HepG2 (cell line): ENCODE results near the gene FER1L5. TPM values are rescaled to one million over a fixed set of nuclear protein-coding genes. Genes with fewer than 3 reads are reported as not detected.

Experiments
- BORCS8-MEF2B ChIP-seq: sonication (generic); formaldehyde crosslinking; IDR thresholded peaks from 2 replicates; pipeline ENCODE4 v1.8.0; 2022; ENCODE audit warnings: mild to moderate bottlenecking, missing genetic modification reagents
- TOPORS ChIP-seq: sonication (generic); formaldehyde crosslinking; IDR thresholded peaks from 2 replicates; pipeline ENCODE4 v1.8.0; 2023; ENCODE audit warnings: mild to moderate bottlenecking, missing genetic modification reagents
- ZBTB38 ChIP-seq: sonication (generic); formaldehyde crosslinking; IDR thresholded peaks from 2 replicates; pipeline ENCODE4 v1.5.1; 2020; ENCODE audit warnings: mild to moderate bottlenecking, missing genetic modification reagents
- ZKSCAN8 ChIP-seq: IDR thresholded peaks from 2 replicates; pipeline ENCODE4 v1.6.1; 2016; ENCODE audit warnings: borderline replicate concordance, missing genetic modification reagents, missing compliant biosample characterization
- ZNF34 ChIP-seq: sonication (generic); formaldehyde crosslinking; IDR thresholded peaks from 2 replicates; pipeline ENCODE4 v1.4.0; 2020; ENCODE audit warnings: mild to moderate bottlenecking, missing genetic modification reagents, borderline replicate concordance
- ZNF558 ChIP-seq: sonication (generic); formaldehyde crosslinking; IDR thresholded peaks from 2 replicates; pipeline ENCODE4 v1.9.0; 2022; ENCODE audit warnings: mild to moderate bottlenecking, missing genetic modification reagents, borderline replicate concordance
- ZNF792 ChIP-seq: IDR thresholded peaks from 2 replicates; pipeline ENCODE4 v1.6.1; 2016
- polyA plus RNA-seq, 8 experiments: library from polyadenylated mRNA; depleted of rRNA in 3 of 8; stranded (reverse) in 7 of 8; unstranded in 1 of 8; fragments of >200 nt; fragmentation: Illumina TruSeq in 4 of 8; extraction: Trizol in 4 of 8; gene quantifications; 2 replicates each; pipeline versions ENCODE4 v1.2.1 to v1.2.3, GENCODE V29; 2011 to 2016; ENCODE audit warnings: low read depth in 4 of 8, missing spikeins in 1 of 8, mixed read lengths in 1 of 8; ENCODE audit not compliant: insufficient read depth in 1 of 8
- total RNA-seq, 5 experiments: library from RNA; depleted of rRNA; stranded (reverse); fragments of >200 nt; fragmentation: Illumina TruSeq; extraction: Trizol; gene quantifications; 2 replicates each; pipeline ENCODE4 v1.2.3, GENCODE V29; 2016; ENCODE audit warnings: low read depth in 1 of 5
- TF ChIP-seq, protein P1 (sequence below): sonication (generic); formaldehyde crosslinking; IDR thresholded peaks from one replicate; pipeline ENCODE4 v1.5.1; 2020; ENCODE audit warnings: mild to moderate bottlenecking, missing genetic modification reagents; ENCODE audit errors: not compliant biosample characterization

Gene FER1L5
- total and polyA plus RNA-seq, 2 of the 13 experiments (the other 11 are each of a cell fraction or from before 2014, with no cell fraction given), result 0.02 to 0.08 TPM

DNA sequence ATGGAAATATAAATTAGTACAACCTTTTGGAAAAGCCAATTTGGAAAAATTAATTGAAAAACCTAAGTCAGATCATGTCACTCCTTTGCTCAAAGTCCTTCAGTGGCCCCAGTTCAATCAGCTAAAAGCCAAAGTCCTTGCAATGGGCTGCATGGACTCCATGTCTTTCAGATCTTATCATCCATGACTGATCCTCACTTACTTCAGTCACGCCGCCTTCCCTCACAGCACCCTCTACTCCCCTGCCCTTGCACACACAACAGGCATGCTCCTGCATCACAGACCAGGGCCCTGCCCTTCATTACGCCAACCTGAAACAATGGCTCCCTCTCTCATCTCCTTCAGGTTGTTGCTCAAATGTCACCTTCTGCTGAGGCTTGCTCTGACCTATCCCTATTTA lies 20.0 kb upstream of the FER1L5 start (continued):
- TF ChIP-seq ZKSCAN8 (CRISPR knock-in tag) (no peak), ZBTB38 (CRISPR knock-in tag) (no peak), BORCS8-MEF2B (CRISPR knock-in tag) (no peak), ZNF792 (CRISPR knock-in tag) (no peak), TOPORS (CRISPR knock-in tag) (no peak), ZNF34 (CRISPR knock-in tag) (no peak), ZNF558 (CRISPR knock-in tag) (no peak)
- TF ChIP-seq, protein P1, sequence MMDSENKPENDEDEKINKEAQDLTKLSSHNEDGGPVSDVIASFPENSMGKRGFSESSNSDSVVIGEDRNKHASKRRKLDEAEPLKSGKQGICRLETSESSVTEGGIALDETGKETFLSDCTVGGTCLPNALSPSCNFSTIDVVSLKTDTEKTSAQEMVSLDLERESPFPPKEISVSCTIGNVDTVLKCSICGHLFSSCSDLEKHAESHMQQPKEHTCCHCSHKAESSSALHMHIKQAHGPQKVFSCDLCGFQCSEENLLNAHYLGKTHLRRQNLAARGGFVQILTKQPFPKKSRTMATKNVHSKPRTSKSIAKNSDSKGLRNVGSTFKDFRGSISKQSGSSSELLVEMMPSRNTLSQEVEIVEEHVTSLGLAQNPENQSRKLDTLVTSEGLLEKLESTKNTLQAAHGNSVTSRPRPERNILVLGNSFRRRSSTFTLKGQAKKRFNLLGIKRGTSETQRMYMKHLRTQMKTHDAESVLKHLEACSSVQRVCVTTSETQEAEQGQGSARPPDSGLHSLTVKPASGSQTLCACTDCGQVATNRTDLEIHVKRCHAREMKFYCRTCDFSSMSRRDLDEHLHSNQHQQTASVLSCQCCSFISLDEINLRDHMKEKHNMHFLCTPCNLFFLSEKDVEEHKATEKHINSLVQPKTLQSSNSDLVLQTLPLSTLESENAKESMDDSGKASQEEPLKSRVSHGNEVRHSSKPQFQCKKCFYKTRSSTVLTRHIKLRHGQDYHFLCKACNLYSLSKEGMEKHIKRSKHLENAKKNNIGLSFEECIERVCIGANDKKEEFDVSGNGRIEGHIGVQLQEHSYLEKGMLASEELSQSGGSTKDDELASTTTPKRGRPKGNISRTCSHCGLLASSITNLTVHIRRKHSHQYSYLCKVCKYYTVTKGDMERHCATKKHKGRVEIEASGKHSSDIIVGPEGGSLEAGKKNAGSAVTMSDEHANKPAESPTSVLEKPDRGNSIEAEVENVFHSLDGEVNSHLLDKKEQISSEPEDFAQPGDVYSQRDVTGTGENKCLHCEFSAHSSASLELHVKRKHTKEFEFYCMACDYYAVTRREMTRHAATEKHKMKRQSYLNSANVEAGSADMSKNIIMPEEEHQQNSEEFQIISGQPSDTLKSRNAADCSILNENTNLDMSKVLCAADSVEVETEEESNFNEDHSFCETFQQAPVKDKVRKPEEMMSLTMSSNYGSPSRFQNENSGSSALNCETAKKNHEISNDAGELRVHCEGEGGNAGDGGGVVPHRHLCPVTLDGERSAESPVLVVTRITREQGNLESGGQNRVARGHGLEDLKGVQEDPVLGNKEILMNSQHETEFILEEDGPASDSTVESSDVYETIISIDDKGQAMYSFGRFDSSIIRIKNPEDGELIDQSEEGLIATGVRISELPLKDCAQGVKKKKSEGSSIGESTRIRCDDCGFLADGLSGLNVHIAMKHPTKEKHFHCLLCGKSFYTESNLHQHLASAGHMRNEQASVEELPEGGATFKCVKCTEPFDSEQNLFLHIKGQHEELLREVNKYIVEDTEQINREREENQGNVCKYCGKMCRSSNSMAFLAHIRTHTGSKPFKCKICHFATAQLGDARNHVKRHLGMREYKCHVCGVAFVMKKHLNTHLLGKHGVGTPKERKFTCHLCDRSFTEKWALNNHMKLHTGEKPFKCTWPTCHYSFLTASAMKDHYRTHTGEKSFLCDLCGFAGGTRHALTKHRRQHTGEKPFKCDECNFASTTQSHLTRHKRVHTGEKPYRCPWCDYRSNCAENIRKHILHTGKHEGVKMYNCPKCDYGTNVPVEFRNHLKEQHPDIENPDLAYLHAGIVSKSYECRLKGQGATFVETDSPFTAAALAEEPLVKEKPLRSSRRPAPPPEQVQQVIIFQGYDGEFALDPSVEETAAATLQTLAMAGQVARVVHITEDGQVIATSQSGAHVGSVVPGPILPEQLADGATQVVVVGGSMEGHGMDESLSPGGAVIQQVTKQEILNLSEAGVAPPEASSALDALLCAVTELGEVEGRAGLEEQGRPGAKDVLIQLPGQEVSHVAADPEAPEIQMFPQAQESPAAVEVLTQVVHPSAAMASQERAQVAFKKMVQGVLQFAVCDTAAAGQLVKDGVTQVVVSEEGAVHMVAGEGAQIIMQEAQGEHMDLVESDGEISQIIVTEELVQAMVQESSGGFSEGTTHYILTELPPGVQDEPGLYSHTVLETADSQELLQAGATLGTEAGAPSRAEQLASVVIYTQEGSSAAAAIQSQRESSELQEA, result no peak
